GM12874 (cell line): ENCODE results near the gene TUT1.

Experiments used
- CTCF ChIP-seq: IDR thresholded peaks from 2 replicates; pipeline ENCODE4 v1.5.1; 2011; ENCODE audit warnings: low read depth, mild to moderate bottlenecking, control low read depth, low read length, moderate library complexity; ENCODE audit not compliant: insufficient read depth

The TUT1 gene

DNA sequence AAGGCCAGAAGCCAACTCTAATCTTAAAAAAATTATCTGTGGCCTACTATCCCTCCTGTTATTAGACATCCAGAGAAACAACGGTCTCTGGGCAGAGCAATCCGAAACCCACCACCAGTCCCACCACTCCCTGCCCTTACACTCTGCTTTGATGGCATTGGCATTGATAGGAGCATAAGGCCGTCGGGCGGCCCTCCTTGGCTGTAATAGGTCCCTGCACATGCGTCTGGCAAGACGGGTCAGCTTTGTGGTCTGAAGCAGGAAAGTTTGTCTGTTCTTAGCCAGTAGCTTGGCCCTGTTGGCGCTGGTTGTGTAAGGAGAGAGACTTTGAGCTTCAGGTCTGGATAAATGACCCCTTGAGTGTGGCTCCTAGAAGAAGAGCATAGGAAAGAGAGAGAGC, 3.8 kb upstream of the TUT1 start:
- TF ChIP-seq CTCF = no peak

- TF ChIP-seq CTCF = peak; percentile 73
Observed at GRCh38 chr11:62593434-62594044, 2.2 kb upstream of the TUT1 start.

- TF ChIP-seq CTCF = no peak
Observed at GRCh38 chr11:62592989-62593421, 1.7 kb upstream of the TUT1 start.

- TF ChIP-seq CTCF = no peak
Observed at GRCh38 chr11:62592146-62592815, 958 bp upstream of the TUT1 start.

- TF ChIP-seq CTCF = peak; percentile 22; the same call in 1 of the 2 replicates
Observed at GRCh38 chr11:62588966-62589637, 2.2 kb downstream of the TUT1 start.

DNA sequence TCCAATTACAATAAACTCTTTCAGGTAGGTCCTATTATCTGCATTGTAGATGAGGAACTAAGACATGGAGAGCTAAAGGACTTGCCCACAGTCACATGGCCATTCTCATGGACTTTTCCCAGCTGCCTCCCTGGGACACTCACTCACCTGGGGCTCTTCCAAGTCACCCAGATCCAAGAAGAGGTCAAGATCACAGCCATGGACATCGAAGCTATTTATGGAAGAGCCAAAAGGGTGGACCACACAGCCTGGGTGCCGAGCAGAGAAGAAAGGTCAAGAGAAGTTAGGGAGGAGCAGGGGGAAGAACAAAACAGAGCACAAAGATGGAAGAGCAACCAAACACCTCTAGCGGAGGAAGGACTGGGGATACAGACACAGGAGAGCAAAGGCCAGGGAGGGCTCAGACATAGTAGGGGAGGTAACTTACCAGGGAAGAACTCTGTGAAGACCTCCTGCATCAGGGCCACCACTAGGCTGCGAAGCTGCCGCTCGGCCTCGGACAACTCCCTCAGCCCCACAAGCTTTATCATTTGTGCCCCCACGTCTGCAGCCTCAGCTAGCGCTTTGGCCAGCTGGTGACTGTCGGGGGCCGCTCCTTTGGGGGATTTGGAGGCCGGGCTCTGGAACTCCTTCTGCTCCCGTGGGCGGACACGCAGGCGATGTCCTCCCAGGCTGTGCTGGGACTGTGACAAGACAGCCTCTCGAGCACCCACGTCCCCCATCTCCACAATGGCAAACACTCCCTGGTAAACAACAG, 10.2 kb downstream of the TUT1 start:
- TF ChIP-seq CTCF = no peak

- TF ChIP-seq CTCF = no peak
Observed at GRCh38 chr11:62579252-62579651, 12.1 kb downstream of the TUT1 start.
